OCI-LY3 (cell line): ENCODE measurements around the gene TSPO.

Source experiments
- CTCF ChIP-seq: fragments of 200-600, 300-600 bp; sonication (generic); IDR thresholded peaks from 2 replicates; pipeline ENCODE4 v1.5.1; 2014; ENCODE audit warnings: antibody characterized with exemption, low read length, low read depth
- EZH2phosphoT487 ChIP-seq: fragments of 200-600 bp; shearing (Covaris generic); IDR thresholded peaks from 2 replicates; pipeline ENCODE4 v1.6.1; 2018; ENCODE audit warnings: antibody characterized with exemption, mixed run types, low read depth

- TF ChIP-seq CTCF: no peak
- no peak for TF ChIP-seq EZH2phosphoT487
These were observed 21.6 kb upstream of the TSPO start for GRCh38 chr22:43129426-43130425.
